A673 (cell line): Measurements from ENCODE around the gene CCDC77.

ENCODE experiments used
- CTCF ChIP-seq: fragments of 300-800, 200-600 bp; sonication (generic); conservative IDR thresholded peaks from 2 replicates; pipeline ENCODE4 v1.5.1; 2017; ENCODE audit warnings: low read depth, mild to moderate bottlenecking, antibody characterized with exemption, low read length, moderate library complexity, mixed read lengths
- EZH2 ChIP-seq: fragments of 200-600 bp; sonication (generic); IDR thresholded peaks from 2 replicates; pipeline ENCODE4 v1.6.1; 2017; ENCODE audit warnings: borderline replicate concordance, low read depth, mild to moderate bottlenecking, mixed read lengths, antibody characterized with exemption, low read length; ENCODE audit not compliant: poor library complexity, severe bottlenecking

- no peak for TF ChIP-seq CTCF
- TF ChIP-seq EZH2: no peak
Measured at GRCh38 chr12:414859-415258, 13.4 kb downstream of the CCDC77 start.
